ENCODE measurements around the gene INSC. TPM values are rescaled to one million over a fixed set of nuclear protein-coding genes. Genes with fewer than 3 reads are reported as not detected.
A peak's percentile ranks its signal among the peaks of the same experiment; 100 is the strongest.

Gene INSC
- total RNA-seq, 1 donor = under 0.01 TPM

DNA sequence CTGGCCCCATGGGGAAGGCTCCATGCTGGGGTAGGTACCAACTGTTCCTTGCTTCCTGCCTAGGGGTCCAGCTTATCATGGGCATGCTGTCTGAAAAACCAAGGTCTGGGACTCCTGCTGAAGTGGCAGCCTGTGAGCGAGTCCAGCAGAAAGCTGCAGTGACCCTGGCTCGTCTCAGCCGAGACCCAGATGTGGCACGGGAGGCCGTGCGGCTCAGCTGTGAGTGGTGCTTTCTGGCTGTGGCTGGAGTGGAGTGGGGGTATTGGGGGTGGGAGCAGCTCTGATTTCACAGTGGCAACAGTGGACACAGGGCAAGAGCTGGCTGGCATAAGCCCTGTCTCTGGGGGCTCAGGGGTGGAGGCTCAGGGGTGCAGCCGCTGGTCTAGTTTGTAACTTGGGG, 124.1 kb downstream of the INSC start:
- DNase-seq (ENCODE audit: low read depth) = no peak
- no peak overlapping the region for H3K4me3 ChIP-seq (ENCODE audit: low read depth, low read length)
- TF ChIP-seq CTCF (IDR thresholded peaks at IDR 0.05; ENCODE audit: insufficient read depth, low read depth, low read length) = no peak

- no peak for TF ChIP-seq CTCF (IDR thresholded peaks at IDR 0.05; ENCODE audit: insufficient read depth, low read depth, low read length)
- no peak for DNase-seq (ENCODE audit: low read depth)
These were observed 134.0 kb downstream of the INSC start for GRCh38 chr11:15248749-15249148.

GRCh38 chr11:15258433-15259165, 143.9 kb downstream of the INSC start:
- TF ChIP-seq CTCF (IDR thresholded peaks at IDR 0.05; ENCODE audit: insufficient read depth, low read depth, low read length) = peak; percentile 26
- peak; percentile 33 for DNase-seq (ENCODE audit: low read depth)
- H3K4me3 ChIP-seq (ENCODE audit: low read depth, low read length) = no peak overlapping the region

More at GRCh38 chr11:15248749-15249148, 134.0 kb downstream of the INSC start:
- H3K4me3 ChIP-seq (ENCODE audit: low read depth, low read length) = no peak overlapping the region

GRCh38 chr11:15266999-15267398, 152.3 kb downstream of the INSC start:
- TF ChIP-seq CTCF (IDR thresholded peaks at IDR 0.05; ENCODE audit: insufficient read depth, low read depth, low read length) = no peak
- no peak for DNase-seq (ENCODE audit: low read depth)
- H3K4me3 ChIP-seq (ENCODE audit: low read depth, low read length) = no peak overlapping the region

- no peak for TF ChIP-seq CTCF (IDR thresholded peaks at IDR 0.05; ENCODE audit: insufficient read depth, low read depth, low read length)
- no peak for DNase-seq (ENCODE audit: low read depth)
- no peak overlapping the region for H3K4me3 ChIP-seq (ENCODE audit: low read depth, low read length)
These were observed 153.9 kb downstream of the INSC start for GRCh38 chr11:15268598-15268997.

GRCh38 chr11:15275141-15275540, 160.4 kb downstream of the INSC start:
- H3K4me3 ChIP-seq (ENCODE audit: low read depth, low read length) = no peak overlapping the region
- no peak for DNase-seq (ENCODE audit: low read depth)
- no peak for TF ChIP-seq CTCF (IDR thresholded peaks at IDR 0.05; ENCODE audit: insufficient read depth, low read depth, low read length)

DNA sequence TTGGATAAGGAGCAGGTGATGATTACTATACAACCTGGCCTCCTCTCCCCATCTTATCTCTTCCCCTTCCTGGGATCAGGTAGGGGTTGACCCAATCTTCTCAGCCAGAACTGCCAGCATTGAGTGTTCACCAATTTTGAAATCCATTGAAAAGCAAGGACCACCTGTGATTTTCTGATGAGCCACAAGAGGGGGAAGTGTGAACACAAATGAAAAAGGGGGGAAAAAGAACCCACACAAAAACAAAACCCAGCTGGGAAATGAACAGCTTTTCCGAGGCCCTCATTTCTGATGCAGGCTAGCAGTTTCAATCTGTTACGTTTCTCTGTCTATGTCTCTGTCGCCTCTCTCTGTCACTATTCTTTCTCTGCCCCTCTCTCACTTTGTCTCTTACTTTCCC, 161.9 kb downstream of the INSC start:
- peak; percentile 53 for TF ChIP-seq CTCF (IDR thresholded peaks at IDR 0.05; ENCODE audit: insufficient read depth, low read depth, low read length)
- H3K4me3 ChIP-seq (ENCODE audit: low read depth, low read length) = no peak overlapping the region
- DNase-seq (ENCODE audit: low read depth) = peak; percentile 28

Measured in fibroblast of villous mesenchyme (primary cell).